HEK293 (cell line): ENCODE results near the gene STX16.
A peak's percentile ranks its signal among the peaks of the same experiment; 100 is the strongest.
"Not testable (repeated sequence)": the region's sequence is repeated elsewhere in the genome, so short reads cannot be mapped to it uniquely, and the experiment has no call there.

ENCODE experiments used
- CTCF ChIA-PET: fragments of 350-600 bp; formaldehyde crosslinking; extraction: SDS; loops from one replicate; lab custom pipeline; 2021; ENCODE audit warnings: antibody characterized with exemption; lab: Yijun Ruan, JAX
- POLR2A ChIA-PET: fragments of 300-600 bp; formaldehyde crosslinking; extraction: SDS; loops from one replicate; lab custom pipeline; 2020; ENCODE audit warnings: antibody characterized with exemption, inconsistent platforms; lab: Yijun Ruan, JAX
- H3K27ac ChIP-seq: fragments of 200-500 bp; sonication (Bioruptor generic); 2 replicates; pipeline ENCODE4 v1.5.1; 2014; ENCODE audit warnings: low read depth, low read length, control low read depth, inconsistent platforms; ENCODE audit errors: extremely low read depth
- H3K36me3 ChIP-seq, 2 experiments: fragments of 200-500 bp in 1 of 2; sonication (Bioruptor generic) in 1 of 2; 1 replicate in 1 of 2; 2 replicates in 1 of 2; pipeline ENCODE4 v1.5.1; 2014 to 2017; ENCODE audit warnings: inconsistent platforms in 2 of 2, low read length in 2 of 2; ENCODE audit not compliant: control insufficient read depth in 2 of 2, insufficient read depth in 1 of 2
- H3K4me1 ChIP-seq: fragments of 200-500 bp; sonication (Bioruptor generic); 2 replicates; pipeline ENCODE4 v1.5.1; 2014; ENCODE audit warnings: mild to moderate bottlenecking, low read length, inconsistent platforms; ENCODE audit not compliant: control insufficient read depth, insufficient read depth
- H3K4me3 ChIP-seq: 2 replicates; pipeline ENCODE4 v1.5.1; 2011; ENCODE audit warnings: low read depth, mild to moderate bottlenecking, control low read depth, low read length, moderate library complexity
- H3K9me3 ChIP-seq: fragments of 200-500 bp; sonication (Bioruptor generic); 2 replicates; pipeline ENCODE4 v1.5.1; 2014; ENCODE audit warnings: low read depth, low read length, inconsistent platforms; ENCODE audit not compliant: control insufficient read depth, insufficient read depth
- EGR2 ChIP-seq: fragments of 450-650 bp; formaldehyde crosslinking; IDR thresholded peaks from 2 replicates; pipeline ENCODE4 v1.5.1; 2016; ENCODE audit warnings: low read depth, missing biosample characterization, missing genetic modification characterization
- ZBTB20 ChIP-seq: fragments of 450-650 bp; formaldehyde crosslinking; IDR thresholded peaks from 2 replicates; pipeline ENCODE4 v1.5.1; 2016; ENCODE audit warnings: missing biosample characterization, missing genetic modification characterization
- ZNF24 ChIP-seq: fragments of 450-650 bp; formaldehyde crosslinking; IDR thresholded peaks from 2 replicates; pipeline ENCODE4 v1.5.1; 2016; ENCODE audit warnings: missing biosample characterization, missing genetic modification characterization
- TF ChIP-seq, protein P1 (sequence below): fragments of 450-650 bp; IDR thresholded peaks from 2 replicates; pipeline ENCODE4 v1.5.1; 2018; ENCODE audit warnings: missing biosample characterization, missing genetic modification characterization

STX16 gene

GRCh38 chr20:58723628-58723984 lies 72.5 kb downstream of the STX16 start:
- Histone ChIP-seq H3K36me3 (no peaks in the 10 kb centered on the region), H3K4me1 (no peaks in the 10 kb centered on the region), H3K9me3 (no peaks in the 10 kb centered on the region), H3K27ac (no peak overlapping the region), H3K4me3 (no peak overlapping the region)
- ChIA-PET POLR2A (interaction anchor here (0.7 kb wide), 1 partner anchor 125 kb away, joined by 3 read pairs; no protein-coding TSS in a partner anchor), CTCF (interaction anchor here (0.5 to 0.6 kb wide), 3 partner anchors 67 to 512 kb away, joined by 3 to 4 read pairs (median 3); no protein-coding TSS in a partner anchor)
- no peak for TF ChIP-seq EGR2
- no peak for TF ChIP-seq ZBTB20 (tag by site-specific recombination)
- TF ChIP-seq ZNF24 (tag by site-specific recombination), result no peak
- TF ChIP-seq, protein P1, sequence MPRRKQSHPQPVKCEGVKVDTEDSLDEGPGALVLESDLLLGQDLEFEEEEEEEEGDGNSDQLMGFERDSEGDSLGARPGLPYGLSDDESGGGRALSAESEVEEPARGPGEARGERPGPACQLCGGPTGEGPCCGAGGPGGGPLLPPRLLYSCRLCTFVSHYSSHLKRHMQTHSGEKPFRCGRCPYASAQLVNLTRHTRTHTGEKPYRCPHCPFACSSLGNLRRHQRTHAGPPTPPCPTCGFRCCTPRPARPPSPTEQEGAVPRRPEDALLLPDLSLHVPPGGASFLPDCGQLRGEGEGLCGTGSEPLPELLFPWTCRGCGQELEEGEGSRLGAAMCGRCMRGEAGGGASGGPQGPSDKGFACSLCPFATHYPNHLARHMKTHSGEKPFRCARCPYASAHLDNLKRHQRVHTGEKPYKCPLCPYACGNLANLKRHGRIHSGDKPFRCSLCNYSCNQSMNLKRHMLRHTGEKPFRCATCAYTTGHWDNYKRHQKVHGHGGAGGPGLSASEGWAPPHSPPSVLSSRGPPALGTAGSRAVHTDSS (tag by site-specific recombination), result peak; percentile 22; the same call in 1 of the 2 replicates

GRCh38 chr20:58726156-58726555 lies 75.1 kb downstream of the STX16 start:
- H3K9me3 ChIP-seq, CTCF ChIA-PET, H3K4me3 ChIP-seq, POLR2A ChIA-PET, H3K36me3 ChIP-seq, H3K27ac ChIP-seq, H3K4me1 ChIP-seq: not testable (repeated sequence)
